ENCODE results near the gene TAPBP. TPM values are rescaled to one million over a fixed set of nuclear protein-coding genes. Genes with fewer than 3 reads are reported as not detected.

Gene TAPBP
- total RNA-seq, 1 experiment from 2014 or later, result 89.0 TPM

Other genes starting within 250 kb of the TAPBP start
- gene HLA-DPA1, start 240.4 kb downstream of the TAPBP start, total RNA-seq (2014; rRNA removed; shearing (Covaris generic); ENCODE audit: low replicate concordance), result 0.59 and 2.5 TPM in 2 replicates
- gene HLA-DPB1, start 238.1 kb downstream of the TAPBP start, total RNA-seq (2014; rRNA removed; shearing (Covaris generic); ENCODE audit: low replicate concordance), result 9.2 and 54.4 TPM in 2 replicates
- gene COL11A2, start 121.6 kb downstream of the TAPBP start, total RNA-seq (2014; rRNA removed; shearing (Covaris generic); ENCODE audit: low replicate concordance), result 0.99 and 2.6 TPM in 2 replicates
- 43.6 and 58.8 TPM in 2 replicates for gene RXRB, start 113.4 kb downstream of the TAPBP start, total RNA-seq (2014; rRNA removed; shearing (Covaris generic); ENCODE audit: low replicate concordance)
- 397 and 459 TPM in 2 replicates for gene SLC39A7, start 113.2 kb downstream of the TAPBP start, total RNA-seq (2014; rRNA removed; shearing (Covaris generic); ENCODE audit: low replicate concordance)
- gene HSD17B8, start 109.4 kb downstream of the TAPBP start, total RNA-seq (2014; rRNA removed; shearing (Covaris generic); ENCODE audit: low replicate concordance), result not detected in 2 replicates
- gene RING1, start 105.6 kb downstream of the TAPBP start, total RNA-seq (2014; rRNA removed; shearing (Covaris generic); ENCODE audit: low replicate concordance), result 77.7 and 171 TPM in 2 replicates
- 38.1 and 47.4 TPM in 2 replicates for gene VPS52, start 42.2 kb downstream of the TAPBP start, total RNA-seq (2014; rRNA removed; shearing (Covaris generic); ENCODE audit: low replicate concordance)
- gene RPS18, start 42.0 kb downstream of the TAPBP start, total RNA-seq (2014; rRNA removed; shearing (Covaris generic); ENCODE audit: low replicate concordance), result 11,886 and 16,367 TPM in 2 replicates
- 0.49 and 2.0 TPM in 2 replicates for gene B3GALT4, start 37.0 kb downstream of the TAPBP start, total RNA-seq (2014; rRNA removed; shearing (Covaris generic); ENCODE audit: low replicate concordance)
- gene WDR46, start 24.8 kb downstream of the TAPBP start, total RNA-seq (2014; rRNA removed; shearing (Covaris generic); ENCODE audit: low replicate concordance), result 246 and 303 TPM in 2 replicates
- gene PFDN6, start 24.5 kb downstream of the TAPBP start, total RNA-seq (2014; rRNA removed; shearing (Covaris generic); ENCODE audit: low replicate concordance), result 488 and 596 TPM in 2 replicates
- gene RGL2, start 15.1 kb downstream of the TAPBP start, total RNA-seq (2014; rRNA removed; shearing (Covaris generic); ENCODE audit: low replicate concordance), result 71.9 and 123 TPM in 2 replicates
- gene ZBTB22, start 3.7 kb upstream of the TAPBP start, total RNA-seq (2014; rRNA removed; shearing (Covaris generic); ENCODE audit: low replicate concordance), result 6.2 and 20.0 TPM in 2 replicates
- 27.3 and 34.2 TPM in 2 replicates for gene DAXX, start 8.9 kb upstream of the TAPBP start, total RNA-seq (2014; rRNA removed; shearing (Covaris generic); ENCODE audit: low replicate concordance)
- 36.6 and 45.5 TPM in 2 replicates for gene KIFC1, start 77.7 kb upstream of the TAPBP start, total RNA-seq (2014; rRNA removed; shearing (Covaris generic); ENCODE audit: low replicate concordance)
- 11.6 and 12.6 TPM in 2 replicates for gene PHF1, start 96.9 kb upstream of the TAPBP start, total RNA-seq (2014; rRNA removed; shearing (Covaris generic); ENCODE audit: low replicate concordance)
- 158 and 230 TPM in 2 replicates for gene CUTA, start 104.0 kb upstream of the TAPBP start, total RNA-seq (2014; rRNA removed; shearing (Covaris generic); ENCODE audit: low replicate concordance)
- 0.92 and 0.96 TPM in 2 replicates for gene SYNGAP1, start 106.0 kb upstream of the TAPBP start, total RNA-seq (2014; rRNA removed; shearing (Covaris generic); ENCODE audit: low replicate concordance)
- gene ZBTB9, start 140.5 kb upstream of the TAPBP start, total RNA-seq (2014; rRNA removed; shearing (Covaris generic); ENCODE audit: low replicate concordance), result 5.6 and 6.9 TPM in 2 replicates